ENCODE measurements around the gene POLRMT. TPM values are rescaled to one million over a fixed set of nuclear protein-coding genes. Genes with fewer than 3 reads are reported as not detected.

Gene POLRMT
- total and polyA plus RNA-seq, 4 donors = 16.1 to 76.7 (median 38.4) TPM

GRCh38 chr19:677601-678436 is 44.5 kb upstream of the POLRMT start:
- DNase-seq = no peak
- TF ChIP-seq, protein P1, sequence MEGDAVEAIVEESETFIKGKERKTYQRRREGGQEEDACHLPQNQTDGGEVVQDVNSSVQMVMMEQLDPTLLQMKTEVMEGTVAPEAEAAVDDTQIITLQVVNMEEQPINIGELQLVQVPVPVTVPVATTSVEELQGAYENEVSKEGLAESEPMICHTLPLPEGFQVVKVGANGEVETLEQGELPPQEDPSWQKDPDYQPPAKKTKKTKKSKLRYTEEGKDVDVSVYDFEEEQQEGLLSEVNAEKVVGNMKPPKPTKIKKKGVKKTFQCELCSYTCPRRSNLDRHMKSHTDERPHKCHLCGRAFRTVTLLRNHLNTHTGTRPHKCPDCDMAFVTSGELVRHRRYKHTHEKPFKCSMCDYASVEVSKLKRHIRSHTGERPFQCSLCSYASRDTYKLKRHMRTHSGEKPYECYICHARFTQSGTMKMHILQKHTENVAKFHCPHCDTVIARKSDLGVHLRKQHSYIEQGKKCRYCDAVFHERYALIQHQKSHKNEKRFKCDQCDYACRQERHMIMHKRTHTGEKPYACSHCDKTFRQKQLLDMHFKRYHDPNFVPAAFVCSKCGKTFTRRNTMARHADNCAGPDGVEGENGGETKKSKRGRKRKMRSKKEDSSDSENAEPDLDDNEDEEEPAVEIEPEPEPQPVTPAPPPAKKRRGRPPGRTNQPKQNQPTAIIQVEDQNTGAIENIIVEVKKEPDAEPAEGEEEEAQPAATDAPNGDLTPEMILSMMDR (IDR thresholded peaks at IDR 0.05; ENCODE audit: control extremely low read depth, extremely low read depth) = no peak
- H3K27ac ChIP-seq (ENCODE audit: low read depth in 1 of 2, low read length in 1 of 2) = peak overlapping the region; percentile 7 to 90
- WGBS, 2 donors = 51 to 64% methylated on average over 22 of the region's 22 CpGs
- H3K4me1 ChIP-seq (ENCODE audit: control insufficient read depth in 5 of 5, insufficient read depth in 5 of 5, low read length in 5 of 5) = peaks cover 0 to 27% (median 12%) of the 10 kb centered on the region in 5 donors
- H3K9me3 ChIP-seq (ENCODE audit: control insufficient read depth in 4 of 4, insufficient read depth in 3 of 4, low read length in 3 of 4) = no peaks in the 10 kb centered on the region
- H3K27me3 ChIP-seq (ENCODE audit: control insufficient read depth in 3 of 3, insufficient read depth in 3 of 3, low read length in 2 of 3) = peaks cover 0 to 10% (median 3%) of the 10 kb centered on the region in 3 donors
- ATAC-seq (ENCODE audit: insufficient read depth, low FRiP score) = no peak
- H3K36me3 ChIP-seq (ENCODE audit: control insufficient read depth in 4 of 4, insufficient read depth in 4 of 4, low read length in 4 of 4) = peaks cover 0 to 2% (median 0%) of the 10 kb centered on the region in 4 donors
- H3K9ac ChIP-seq (ENCODE audit: insufficient read depth in 1 of 2, low read length in 2 of 2) = no peak overlapping the region
- H3K4me3 ChIP-seq = peak overlapping the region; percentile 7

DNA sequence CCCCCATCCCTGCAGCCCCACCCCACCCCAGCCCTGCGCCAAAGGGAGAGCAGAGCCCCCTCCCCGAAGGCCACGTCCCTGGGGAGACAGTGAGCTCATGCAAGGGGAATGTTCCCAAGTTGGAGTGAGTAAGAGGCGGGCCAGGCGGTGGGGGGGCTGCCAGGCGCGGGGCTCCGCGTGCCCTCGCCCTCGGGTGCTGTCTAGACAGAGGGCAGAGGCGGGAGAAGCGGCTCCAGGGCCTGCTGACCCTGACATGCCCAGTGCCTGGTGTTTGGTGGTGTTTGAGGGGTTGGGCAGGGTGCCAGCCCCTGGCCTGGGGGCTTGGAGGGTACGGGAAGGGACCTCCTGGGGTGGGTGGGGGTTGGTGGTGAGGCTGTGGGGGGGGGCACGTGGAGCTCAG is 43.9 kb upstream of the POLRMT start:
- no peak overlapping the region for H3K9ac ChIP-seq (ENCODE audit: insufficient read depth in 1 of 2, low read length in 2 of 2)
- H3K4me1 ChIP-seq (ENCODE audit: control insufficient read depth in 5 of 5, insufficient read depth in 5 of 5, low read length in 5 of 5) = peaks cover 0 to 27% (median 12%) of the 10 kb centered on the region in 5 donors
- TF ChIP-seq, protein P1 (IDR thresholded peaks at IDR 0.05; ENCODE audit: control extremely low read depth, extremely low read depth) = no peak

GRCh38 chr19:676339-677105 is 43.2 kb upstream of the POLRMT start, which contains the start of gene FSTL3:
Gene FSTL3, plus strand, starts transcription at chr19:676392. Its CDS starts 32 bp downstream, at chr19:676424.
- ATAC-seq (ENCODE audit: insufficient read depth, low FRiP score) (no peak), DNase-seq (peak; percentile 36 to 54 (median 41))
- Histone ChIP-seq H3K9ac (ENCODE audit: insufficient read depth in 1 of 2, low read length in 2 of 2) (peak within 1 kb of the TSS in 1 of 2 donors; percentile 2), H3K4me1 (ENCODE audit: control insufficient read depth in 5 of 5, insufficient read depth in 5 of 5, low read length in 5 of 5) (peaks cover 0 to 27% (median 12%) of the 10 kb centered on the region in 5 donors), H3K27ac (ENCODE audit: low read depth in 1 of 2, low read length in 1 of 2) (peak within 1 kb of the TSS; percentile 90 to 92), H3K36me3 (ENCODE audit: control insufficient read depth in 4 of 4, insufficient read depth in 4 of 4, low read length in 4 of 4) (no peaks in the 10 kb centered on the region), H3K9me3 (ENCODE audit: control insufficient read depth in 4 of 4, insufficient read depth in 3 of 4, low read length in 3 of 4) (no peaks in the 10 kb centered on the region), H3K4me3 (peak within 1 kb of the TSS; percentile 42), H3K27me3 (ENCODE audit: control insufficient read depth in 3 of 3, insufficient read depth in 3 of 3, low read length in 2 of 3) (peaks cover 0 to 10% (median 3%) of the 10 kb centered on the region in 3 donors)
- TF ChIP-seq, protein P1 (IDR thresholded peaks at IDR 0.05; ENCODE audit: control extremely low read depth, extremely low read depth) = no peak
- WGBS, 2 donors = 5 to 35% methylated on average over 19 to 63 of the region's 63 CpGs

More for the DNA sequence above, 43.9 kb upstream of the POLRMT start:
- Histone ChIP-seq H3K4me3 (peak overlapping the region; percentile 42), H3K9me3 (ENCODE audit: control insufficient read depth in 4 of 4, insufficient read depth in 3 of 4, low read length in 3 of 4) (no peaks in the 10 kb centered on the region), H3K27ac (ENCODE audit: low read depth in 1 of 2, low read length in 1 of 2) (peak overlapping the region; percentile 90 to 92), H3K27me3 (ENCODE audit: control insufficient read depth in 3 of 3, insufficient read depth in 3 of 3, low read length in 2 of 3) (peaks cover 0 to 10% (median 3%) of the 10 kb centered on the region in 3 donors), H3K36me3 (ENCODE audit: control insufficient read depth in 4 of 4, insufficient read depth in 4 of 4, low read length in 4 of 4) (no peaks in the 10 kb centered on the region)
- no peak for ATAC-seq (ENCODE audit: insufficient read depth, low FRiP score)
- WGBS, 2 donors = 6% methylated on average over 11 to 15 of the region's 15 CpGs
- DNase-seq = peak; percentile 53 to 68 (median 62)
